GM12872 (cell line): ENCODE data around the gene STAC2.

Experiments used
- CTCF ChIP-seq: IDR thresholded peaks from 3 replicates; pipeline ENCODE4 v1.5.1; 2011; ENCODE audit warnings: low read depth, mild to moderate bottlenecking, low read length, moderate library complexity; ENCODE audit not compliant: insufficient read depth

Gene STAC2

GRCh38 chr17:39212841-39213480 lies 12.8 kb downstream of the STAC2 start:
- no peak for TF ChIP-seq CTCF

- no peak for TF ChIP-seq CTCF
Observed at GRCh38 chr17:39212195-39212810, 13.4 kb downstream of the STAC2 start.

- TF ChIP-seq CTCF = no peak
Observed at GRCh38 chr17:39210093-39210434, 15.7 kb downstream of the STAC2 start.

- TF ChIP-seq CTCF = no peak
Observed at GRCh38 chr17:39209317-39210092, 16.2 kb downstream of the STAC2 start.

- TF ChIP-seq CTCF = no peak
Observed at GRCh38 chr17:39208893-39209292, 16.9 kb downstream of the STAC2 start.

- TF ChIP-seq CTCF = no peak
Observed at GRCh38 chr17:39208136-39208535, 17.6 kb downstream of the STAC2 start.

- TF ChIP-seq CTCF = no peak
Observed at GRCh38 chr17:39205112-39205526, 20.6 kb downstream of the STAC2 start.
